IPS-18a (cell line): ENCODE measurements around the gene ZFPM1.

ENCODE experiments used
- H3K27ac ChIP-seq: one replicate; pipeline ENCODE4 v1.5.1; 2013; ENCODE audit warnings: low read length
- H3K27me3 ChIP-seq: one replicate; pipeline ENCODE4 v1.6.1; 2013; ENCODE audit warnings: mild to moderate bottlenecking, low read length; ENCODE audit not compliant: control insufficient read depth, insufficient read depth
- H3K36me3 ChIP-seq: one replicate; pipeline ENCODE4 v1.6.1; 2013; ENCODE audit warnings: low read depth, low read length; ENCODE audit not compliant: control insufficient read depth
- H3K4me1 ChIP-seq: one replicate; pipeline ENCODE4 v1.6.1; 2013; ENCODE audit warnings: low read depth, low read length; ENCODE audit not compliant: control insufficient read depth
- H3K4me3 ChIP-seq: one replicate; pipeline ENCODE4 v1.5.1; 2013; ENCODE audit warnings: low read length
- H3K9ac ChIP-seq: one replicate; pipeline ENCODE4 v1.6.1; 2013; ENCODE audit warnings: mild to moderate bottlenecking, low read length, moderate library complexity
- H3K9me3 ChIP-seq: one replicate; pipeline ENCODE4 v1.6.1; 2013; ENCODE audit warnings: low read depth, low read length; ENCODE audit not compliant: control insufficient read depth

The ZFPM1 gene

GRCh38 chr16:88556294-88556988 lies 103.4 kb downstream of the ZFPM1 start:
- Histone ChIP-seq H3K4me1 (no peaks in the 10 kb centered on the region), H3K27ac (no peak overlapping the region), H3K9ac (no peak overlapping the region), H3K4me3 (no peak overlapping the region), H3K27me3 (no peaks in the 10 kb centered on the region), H3K36me3 (no peaks in the 10 kb centered on the region), H3K9me3 (no peaks in the 10 kb centered on the region)

GRCh38 chr16:88558457-88559442 lies 105.7 kb downstream of the ZFPM1 start:
- Histone ChIP-seq H3K4me1 (no peaks in the 10 kb centered on the region), H3K9me3 (no peaks in the 10 kb centered on the region), H3K4me3 (no peak overlapping the region), H3K27me3 (peaks cover 7% of the 10 kb centered on the region), H3K36me3 (no peaks in the 10 kb centered on the region), H3K27ac (no peak overlapping the region), H3K9ac (no peak overlapping the region)

GRCh38 chr16:88560714-88561484 lies 107.8 kb downstream of the ZFPM1 start:
- H3K9me3 ChIP-seq: no peaks in the 10 kb centered on the region
- H3K4me3 ChIP-seq: no peak overlapping the region
- no peaks in the 10 kb centered on the region for H3K4me1 ChIP-seq
- no peak overlapping the region for H3K27ac ChIP-seq
- no peak overlapping the region for H3K9ac ChIP-seq
- no peaks in the 10 kb centered on the region for H3K36me3 ChIP-seq
- peaks cover 7% of the 10 kb centered on the region for H3K27me3 ChIP-seq

- Histone ChIP-seq H3K9ac (no peak overlapping the region), H3K27ac (no peak overlapping the region), H3K27me3 (peaks cover 7% of the 10 kb centered on the region), H3K36me3 (no peaks in the 10 kb centered on the region), H3K4me3 (no peak overlapping the region), H3K9me3 (no peaks in the 10 kb centered on the region), H3K4me1 (no peaks in the 10 kb centered on the region)
Measured at GRCh38 chr16:88561485-88562359, 108.6 kb downstream of the ZFPM1 start.

GRCh38 chr16:88566158-88566557 lies 113.1 kb downstream of the ZFPM1 start:
- peaks cover 13% of the 10 kb centered on the region for H3K27me3 ChIP-seq
- peaks cover 1% of the 10 kb centered on the region for H3K4me1 ChIP-seq
- H3K27ac ChIP-seq: no peak overlapping the region
- H3K9ac ChIP-seq: no peak overlapping the region
- H3K9me3 ChIP-seq: no peaks in the 10 kb centered on the region
- no peak overlapping the region for H3K4me3 ChIP-seq
- H3K36me3 ChIP-seq: no peaks in the 10 kb centered on the region

GRCh38 chr16:88568710-88569613 lies 115.9 kb downstream of the ZFPM1 start:
- H3K27ac ChIP-seq: no peak overlapping the region
- peaks cover 6% of the 10 kb centered on the region for H3K27me3 ChIP-seq
- H3K36me3 ChIP-seq: peaks cover 8% of the 10 kb centered on the region
- no peak overlapping the region for H3K9ac ChIP-seq
- peaks cover 6% of the 10 kb centered on the region for H3K4me1 ChIP-seq
- peak overlapping the region; percentile 87 for H3K4me3 ChIP-seq
- no peaks in the 10 kb centered on the region for H3K9me3 ChIP-seq

- H3K27ac ChIP-seq: no peak overlapping the region
- peak overlapping the region; percentile 87 for H3K4me3 ChIP-seq
Measured at GRCh38 chr16:88569614-88569984, 116.5 kb downstream of the ZFPM1 start.

GRCh38 chr16:88569985-88570690 lies 117.1 kb downstream of the ZFPM1 start, which contains the start of gene ZC3H18:
TSS of gene ZC3H18 (plus strand) at chr16:88570403. CDS start at chr16:88577124, 6,721 bp downstream.
- Histone ChIP-seq H3K36me3 (peaks cover 8% of the 10 kb centered on the region), H3K4me3 (peak within 1 kb of the TSS; percentile 87), H3K9ac (peak within 1 kb of the TSS; percentile 77), H3K27me3 (peaks cover 6% of the 10 kb centered on the region), H3K4me1 (peaks cover 6% of the 10 kb centered on the region), H3K9me3 (no peaks in the 10 kb centered on the region), H3K27ac (no peak within 1 kb of the TSS)

More at GRCh38 chr16:88569614-88569984, 116.5 kb downstream of the ZFPM1 start:
- Histone ChIP-seq H3K36me3 (peaks cover 8% of the 10 kb centered on the region), H3K4me1 (peaks cover 6% of the 10 kb centered on the region), H3K27me3 (peaks cover 6% of the 10 kb centered on the region), H3K9me3 (no peaks in the 10 kb centered on the region), H3K9ac (peak overlapping the region; percentile 53)

- H3K4me3 ChIP-seq: peak overlapping the region; percentile 87
- no peaks in the 10 kb centered on the region for H3K9me3 ChIP-seq
- H3K27me3 ChIP-seq: peaks cover 6% of the 10 kb centered on the region
- H3K36me3 ChIP-seq: peaks cover 8% of the 10 kb centered on the region
- peak overlapping the region; percentile 77 for H3K9ac ChIP-seq
- H3K27ac ChIP-seq: no peak overlapping the region
- H3K4me1 ChIP-seq: peaks cover 6% of the 10 kb centered on the region
Measured at GRCh38 chr16:88570691-88571092, 117.6 kb downstream of the ZFPM1 start.
